Activated CD8-positive, alpha-beta T cell treated with anti-CD3 and anti-CD28 coated beads for 36 hours (primary cell): ENCODE measurements around the gene PPP1R9B. TPM values are rescaled to one million over a fixed set of nuclear protein-coding genes. Genes with fewer than 3 reads are reported as not detected.

Experiments used
- ATAC-seq: fragments of 200-7000 bp; cut with Tn5 transposase; one replicate; pipeline ENCODE4 v1.10.0; 2021; ENCODE audit warnings: mild to moderate bottlenecking, moderate library complexity
- CTCF ChIA-PET: fragments of 350-600 bp; sonication (Branson Sonifier 250); formaldehyde crosslinking; loops from one replicate; lab custom pipeline; 2021; ENCODE audit warnings: antibody characterized with exemption; lab: Charles Lee
- POLR2A ChIA-PET: fragments of 350-600 bp; sonication (Branson Sonifier 250); formaldehyde crosslinking; loops from one replicate; lab custom pipeline; 2021; ENCODE audit warnings: antibody characterized with exemption; lab: Charles Lee
- DNase-seq: peaks from one replicate; pipeline ENCODE4 v3.0.0-alpha.2; 2020
- H3K27ac Mint-ChIP-seq: one replicate; pipeline ENCODE4 v1.8.0; 2021; ENCODE audit warnings: mild to moderate bottlenecking, mixed read lengths
- H3K27me3 Mint-ChIP-seq: one replicate; pipeline ENCODE4 v1.8.0; 2021; ENCODE audit warnings: mixed read lengths
- H3K36me3 Mint-ChIP-seq: one replicate; pipeline ENCODE4 v1.8.0; 2021; ENCODE audit warnings: low read depth, mixed read lengths
- H3K4me1 Mint-ChIP-seq: one replicate; pipeline ENCODE4 v1.8.0; 2021; ENCODE audit warnings: low read depth, mixed read lengths
- H3K4me3 Mint-ChIP-seq: one replicate; pipeline ENCODE4 v1.8.0; 2021; ENCODE audit warnings: mild to moderate bottlenecking, moderate library complexity, mixed read lengths
- H3K9me3 Mint-ChIP-seq: one replicate; pipeline ENCODE4 v1.8.0; 2021; ENCODE audit warnings: mixed read lengths
- intact Hi-C: fragments of 100-400 bp; cut with micrococcal nuclease; formaldehyde crosslinking; loops from one replicate; pipeline ENCODE4 v1.10.0; 2022
- total RNA-seq, 2 experiments: library from RNA; stranded (reverse); gene quantifications; one replicate each; pipeline ENCODE4 v1.2.3, GENCODE V29; 2021
- TF ChIP-seq, protein P1 (sequence below): fragments of 200-600 bp; IDR thresholded peaks from one replicate; pipeline ENCODE4 v1.8.0; 2022; ENCODE audit warnings: antibody characterized with exemption, mild to moderate bottlenecking

PPP1R9B gene
- total RNA-seq, 2 experiments from 2014 or later, result 52.4 to 56.4 TPM

DNA sequence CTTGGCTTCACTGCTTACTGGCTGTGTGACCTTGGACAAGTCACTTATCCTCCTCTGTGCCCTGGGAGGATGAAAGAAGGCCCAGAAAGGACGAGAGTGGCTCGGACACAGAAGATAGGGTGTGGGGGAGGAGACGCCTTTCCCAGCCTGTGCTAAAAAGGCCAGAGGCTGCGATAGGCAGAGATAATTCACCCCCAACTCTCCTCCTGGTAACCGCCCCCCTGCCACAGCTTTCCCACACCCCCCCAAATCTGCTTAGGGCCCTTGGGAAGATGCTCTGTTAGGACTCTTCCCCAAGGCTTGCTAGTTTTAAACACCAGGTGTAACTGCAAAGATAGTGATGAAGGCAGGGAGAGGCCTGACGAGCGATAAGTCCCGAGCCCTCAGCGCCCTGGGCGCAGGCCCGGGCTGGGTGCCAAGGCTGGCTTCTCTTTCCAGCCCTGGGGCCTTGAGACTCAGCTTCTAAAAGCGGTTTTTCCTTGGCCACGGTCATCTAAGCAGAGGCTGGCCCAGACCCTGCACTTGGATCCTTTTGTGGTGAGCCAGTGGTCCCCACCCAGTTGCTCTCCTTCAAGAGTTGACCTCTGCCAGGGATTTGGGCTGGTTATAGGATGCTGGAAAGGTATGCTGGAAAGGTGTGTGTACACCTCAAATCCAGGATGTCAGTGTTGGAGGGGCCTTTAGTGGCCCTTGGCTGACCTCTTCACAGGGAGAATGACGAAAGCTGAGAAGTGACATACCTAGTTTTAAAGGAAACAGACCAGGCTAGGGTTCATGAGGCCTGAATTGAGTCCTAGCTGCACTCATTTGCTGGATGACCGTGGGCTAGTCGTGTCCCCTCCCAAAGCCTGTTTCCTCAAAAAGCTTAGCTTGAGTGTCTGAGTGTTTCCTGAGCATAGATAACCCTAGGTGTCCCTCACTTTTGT is 3.4 kb upstream of the PPP1R9B start:
- POLR2A ChIA-PET, result interaction anchor here (1.1 kb wide), 1 partner anchor 10 kb away, joined by 3 read pairs; no protein-coding TSS in a partner anchor

GRCh38 chr17:50152736-50153135 is 2.3 kb upstream of the PPP1R9B start:
- intact Hi-C loops, result no loop called here
- DNase-seq (no peak), ATAC-seq (no peak)
- ChIA-PET POLR2A (interaction anchor here (0.6 to 7.0 kb wide), 8 partner anchors 9 to 269 kb away, joined by 3 to 64 read pairs (median 4); partner anchors contain the start of gene SGCA), CTCF (interaction anchor here (1.0 to 9.6 kb wide), 8 partner anchors 9 to 59 kb away, joined by 3 to 102 read pairs (median 7); partner anchors contain the start of gene PDK2)
- TF ChIP-seq, protein P1, sequence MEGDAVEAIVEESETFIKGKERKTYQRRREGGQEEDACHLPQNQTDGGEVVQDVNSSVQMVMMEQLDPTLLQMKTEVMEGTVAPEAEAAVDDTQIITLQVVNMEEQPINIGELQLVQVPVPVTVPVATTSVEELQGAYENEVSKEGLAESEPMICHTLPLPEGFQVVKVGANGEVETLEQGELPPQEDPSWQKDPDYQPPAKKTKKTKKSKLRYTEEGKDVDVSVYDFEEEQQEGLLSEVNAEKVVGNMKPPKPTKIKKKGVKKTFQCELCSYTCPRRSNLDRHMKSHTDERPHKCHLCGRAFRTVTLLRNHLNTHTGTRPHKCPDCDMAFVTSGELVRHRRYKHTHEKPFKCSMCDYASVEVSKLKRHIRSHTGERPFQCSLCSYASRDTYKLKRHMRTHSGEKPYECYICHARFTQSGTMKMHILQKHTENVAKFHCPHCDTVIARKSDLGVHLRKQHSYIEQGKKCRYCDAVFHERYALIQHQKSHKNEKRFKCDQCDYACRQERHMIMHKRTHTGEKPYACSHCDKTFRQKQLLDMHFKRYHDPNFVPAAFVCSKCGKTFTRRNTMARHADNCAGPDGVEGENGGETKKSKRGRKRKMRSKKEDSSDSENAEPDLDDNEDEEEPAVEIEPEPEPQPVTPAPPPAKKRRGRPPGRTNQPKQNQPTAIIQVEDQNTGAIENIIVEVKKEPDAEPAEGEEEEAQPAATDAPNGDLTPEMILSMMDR, result no peak
- Mint-ChIP-seq H3K27me3 (no peaks in the 10 kb centered on the region), H3K9me3 (no peaks in the 10 kb centered on the region), H3K27ac (peak overlapping the region; percentile 96), H3K4me3 (no peak overlapping the region), H3K4me1 (peaks cover 27% of the 10 kb centered on the region), H3K36me3 (peaks cover 10% of the 10 kb centered on the region)

More for the DNA sequence above, 3.4 kb upstream of the PPP1R9B start:
- Mint-ChIP-seq H3K9me3 (no peaks in the 10 kb centered on the region), H3K4me3 (no peak overlapping the region), H3K27me3 (no peaks in the 10 kb centered on the region), H3K27ac (peak overlapping the region; percentile 21), H3K4me1 (peaks cover 36% of the 10 kb centered on the region), H3K36me3 (peaks cover 1% of the 10 kb centered on the region)
- DNase-seq (no peak), ATAC-seq (no peak)
- intact Hi-C loops, result no loop called here
- CTCF ChIA-PET, result interaction anchor here (0.9 to 9.6 kb wide), 4 partner anchors 7 to 61 kb away, joined by 3 to 102 read pairs (median 32); partner anchors contain the start of gene PDK2
- TF ChIP-seq, protein P1, result no peak

- Mint-ChIP-seq H3K4me1 (peaks cover 34% of the 10 kb centered on the region), H3K36me3 (peaks cover 14% of the 10 kb centered on the region), H3K27ac (peak overlapping the region; percentile 96), H3K9me3 (no peaks in the 10 kb centered on the region), H3K4me3 (peak overlapping the region; percentile 82), H3K27me3 (no peaks in the 10 kb centered on the region)
- TF ChIP-seq, protein P1, result no peak
- ATAC-seq (peak; percentile 7), DNase-seq (peak; percentile 75)
- ChIA-PET POLR2A (interaction anchor here (0.6 to 7.0 kb wide), 11 partner anchors 9 to 269 kb away, joined by 3 to 64 read pairs (median 4); partner anchors contain the start of gene SGCA), CTCF (interaction anchor here (1.0 to 9.6 kb wide), 11 partner anchors 9 to 65 kb away, joined by 3 to 102 read pairs (median 6); partner anchors contain the start of genes PDK2 and SAMD14)
- intact Hi-C loops, result no loop called here
Observed at GRCh38 chr17:50151937-50152547, 1.6 kb upstream of the PPP1R9B start.

GRCh38 chr17:50151041-50151936 is 812 bp upstream of the PPP1R9B start:
- ChIA-PET CTCF (interaction anchor here (1.2 to 9.6 kb wide), 11 partner anchors 7 to 64 kb away, joined by 3 to 102 read pairs (median 6); partner anchors contain the start of genes PDK2 and SAMD14), POLR2A (interaction anchor here (0.6 to 7.0 kb wide), 10 partner anchors 7 to 270 kb away, joined by 3 to 64 read pairs (median 4); partner anchors contain the start of gene SGCA)
- Mint-ChIP-seq H3K27me3 (no peaks in the 10 kb centered on the region), H3K36me3 (peaks cover 20% of the 10 kb centered on the region), H3K4me1 (peaks cover 41% of the 10 kb centered on the region), H3K9me3 (no peaks in the 10 kb centered on the region), H3K4me3 (peak overlapping the region; percentile 82), H3K27ac (peak overlapping the region; percentile 96)
- peak; percentile 75 for ATAC-seq
- TF ChIP-seq, protein P1, result no peak
- peak; percentile 94 for DNase-seq
- intact Hi-C loops, result no loop called here
